ENCODE results near the gene ANKRD2.

Gene ANKRD2

DNA sequence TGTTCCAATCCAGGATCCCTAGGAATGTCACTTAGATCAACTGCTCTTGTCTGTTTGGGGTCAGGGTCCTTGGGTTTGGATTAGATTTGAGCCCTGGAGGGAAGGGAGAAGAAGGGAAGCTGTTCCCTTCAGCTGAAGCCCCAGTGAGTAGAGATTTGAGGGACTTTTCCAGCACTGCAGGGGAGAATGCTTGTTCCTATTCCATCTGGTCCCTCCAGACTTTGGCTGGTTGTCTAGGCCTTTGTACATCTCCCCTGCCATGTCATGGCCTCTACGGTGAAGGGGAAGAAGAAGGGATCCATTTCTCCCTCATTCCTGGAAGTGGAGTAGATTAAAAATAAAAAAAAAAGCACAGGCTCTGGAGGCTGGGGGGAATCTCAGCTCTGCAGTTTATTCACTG is 28.0 kb downstream of the ANKRD2 start:
- no peak for TF ChIP-seq EGR1 (IDR thresholded peaks at IDR 0.05)
- no peak for TF ChIP-seq EP300 (IDR thresholded peaks at IDR 0.05; ENCODE audit: borderline replicate concordance)
- no peak for TF ChIP-seq ZBTB7A (IDR thresholded peaks at IDR 0.05; ENCODE audit: low read depth)
- no peak for TF ChIP-seq YY1 (IDR thresholded peaks at IDR 0.05; ENCODE audit: low read depth)

DNA sequence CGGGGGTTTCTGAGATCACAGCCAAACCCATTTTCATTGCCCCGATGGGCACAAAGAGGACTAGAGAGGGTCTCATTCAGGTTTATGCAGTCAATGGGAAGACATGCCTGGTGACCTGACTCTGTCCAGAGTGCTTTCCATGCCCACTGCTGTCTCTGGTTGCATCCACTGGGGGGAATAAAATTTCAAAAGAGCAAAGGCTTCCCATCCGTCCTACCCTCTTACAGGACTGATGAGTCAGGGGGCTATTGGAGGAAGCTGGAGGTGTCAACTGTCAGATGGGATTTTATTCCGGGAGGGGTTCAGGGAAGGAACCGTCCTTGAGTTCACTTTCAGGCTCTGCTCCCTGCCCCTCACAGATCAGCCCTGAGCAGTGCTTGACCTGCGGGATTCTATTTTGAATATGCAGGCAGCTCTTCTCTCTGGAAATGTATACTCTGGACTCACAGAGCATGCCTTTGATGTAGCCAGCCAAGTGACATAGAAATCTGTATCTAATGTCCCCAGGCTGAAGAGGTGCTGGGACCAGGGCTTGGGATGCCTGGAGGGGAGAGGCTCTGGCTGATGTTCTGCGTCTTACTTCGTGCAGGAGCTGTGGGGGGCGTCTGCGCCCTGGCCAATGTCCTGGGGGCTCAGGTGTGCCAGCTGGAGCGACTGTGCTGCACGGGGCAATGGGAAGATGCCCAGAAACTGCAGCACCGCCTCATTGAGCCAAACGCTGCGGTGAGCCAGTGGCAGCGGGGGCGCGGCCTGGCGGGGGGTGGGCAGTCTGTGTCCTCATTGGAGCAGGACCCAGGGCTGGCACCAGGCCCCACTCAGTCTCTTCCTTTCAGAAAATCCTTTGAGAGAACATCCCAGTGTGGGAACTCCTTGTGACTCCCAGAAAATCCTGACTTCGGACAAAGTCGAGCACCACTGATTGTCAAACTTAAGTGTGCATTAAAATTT is 29.0 kb downstream of the ANKRD2 start:
- TF ChIP-seq, protein P1, sequence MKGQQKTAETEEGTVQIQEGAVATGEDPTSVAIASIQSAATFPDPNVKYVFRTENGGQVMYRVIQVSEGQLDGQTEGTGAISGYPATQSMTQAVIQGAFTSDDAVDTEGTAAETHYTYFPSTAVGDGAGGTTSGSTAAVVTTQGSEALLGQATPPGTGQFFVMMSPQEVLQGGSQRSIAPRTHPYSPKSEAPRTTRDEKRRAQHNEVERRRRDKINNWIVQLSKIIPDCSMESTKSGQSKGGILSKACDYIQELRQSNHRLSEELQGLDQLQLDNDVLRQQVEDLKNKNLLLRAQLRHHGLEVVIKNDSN (IDR thresholded peaks at IDR 0.05): no peak
- TF ChIP-seq MAX (IDR thresholded peaks at IDR 0.05) (no peak), EGR1 (IDR thresholded peaks at IDR 0.05) (no peak), RAD21 (IDR thresholded peaks at IDR 0.05; ENCODE audit: low read depth) (no peak), CREB1 (IDR thresholded peaks at IDR 0.05; ENCODE audit: low read depth) (no peak), YY1 (IDR thresholded peaks at IDR 0.05; ENCODE audit: low read depth) (no peak), NFIC (IDR thresholded peaks at IDR 0.05) (no peak), ZBTB7A (IDR thresholded peaks at IDR 0.05; ENCODE audit: low read depth) (no peak)

DNA sequence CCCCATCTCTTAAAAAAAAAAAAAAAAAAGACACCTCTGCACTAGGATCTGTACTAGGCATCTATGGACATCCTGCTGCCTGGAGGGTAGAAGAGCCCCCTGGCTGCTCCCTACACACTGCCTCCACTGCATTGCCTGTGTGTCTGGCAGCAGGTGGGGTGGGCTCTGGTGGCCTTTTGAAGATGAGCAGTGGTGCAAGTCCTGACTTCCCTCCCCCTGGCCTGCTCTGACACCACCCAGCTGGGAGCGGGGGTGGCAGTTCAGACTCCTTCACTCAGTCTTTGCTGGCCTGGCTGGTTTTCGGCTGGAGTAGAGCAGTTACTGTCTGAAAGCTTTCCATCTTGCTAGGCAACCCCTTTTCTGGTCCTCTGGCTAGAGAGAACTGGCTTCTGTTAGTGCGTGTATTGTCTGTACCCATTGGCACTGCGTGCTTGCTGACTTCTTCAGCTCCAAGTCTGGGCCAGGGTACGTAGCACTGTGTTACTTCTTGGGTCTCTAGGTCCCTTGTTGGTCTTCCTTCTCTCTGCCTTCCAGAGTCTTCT is 34.6 kb downstream of the ANKRD2 start:
- TF ChIP-seq TCF12 (IDR thresholded peaks at IDR 0.05; ENCODE audit: low read depth) (no peak), ZBTB7A (IDR thresholded peaks at IDR 0.05; ENCODE audit: low read depth) (no peak), FOXM1 (IDR thresholded peaks at IDR 0.05; ENCODE audit: borderline replicate concordance, low read depth) (no peak), RAD21 (IDR thresholded peaks at IDR 0.05; ENCODE audit: low read depth) (no peak), TEAD4 (IDR thresholded peaks at IDR 0.05) (no peak), CREB1 (IDR thresholded peaks at IDR 0.05; ENCODE audit: low read depth) (no peak), CEBPB (IDR thresholded peaks at IDR 0.05) (no peak), EGR1 (IDR thresholded peaks at IDR 0.05) (no peak), TAF1 (IDR thresholded peaks at IDR 0.05; ENCODE audit: low read depth) (no peak), YY1 (IDR thresholded peaks at IDR 0.05; ENCODE audit: low read depth) (no peak), MAX (IDR thresholded peaks at IDR 0.05) (no peak), EP300 (IDR thresholded peaks at IDR 0.05; ENCODE audit: borderline replicate concordance) (no peak), NFIC (IDR thresholded peaks at IDR 0.05) (no peak)
- TF ChIP-seq, protein P2, sequence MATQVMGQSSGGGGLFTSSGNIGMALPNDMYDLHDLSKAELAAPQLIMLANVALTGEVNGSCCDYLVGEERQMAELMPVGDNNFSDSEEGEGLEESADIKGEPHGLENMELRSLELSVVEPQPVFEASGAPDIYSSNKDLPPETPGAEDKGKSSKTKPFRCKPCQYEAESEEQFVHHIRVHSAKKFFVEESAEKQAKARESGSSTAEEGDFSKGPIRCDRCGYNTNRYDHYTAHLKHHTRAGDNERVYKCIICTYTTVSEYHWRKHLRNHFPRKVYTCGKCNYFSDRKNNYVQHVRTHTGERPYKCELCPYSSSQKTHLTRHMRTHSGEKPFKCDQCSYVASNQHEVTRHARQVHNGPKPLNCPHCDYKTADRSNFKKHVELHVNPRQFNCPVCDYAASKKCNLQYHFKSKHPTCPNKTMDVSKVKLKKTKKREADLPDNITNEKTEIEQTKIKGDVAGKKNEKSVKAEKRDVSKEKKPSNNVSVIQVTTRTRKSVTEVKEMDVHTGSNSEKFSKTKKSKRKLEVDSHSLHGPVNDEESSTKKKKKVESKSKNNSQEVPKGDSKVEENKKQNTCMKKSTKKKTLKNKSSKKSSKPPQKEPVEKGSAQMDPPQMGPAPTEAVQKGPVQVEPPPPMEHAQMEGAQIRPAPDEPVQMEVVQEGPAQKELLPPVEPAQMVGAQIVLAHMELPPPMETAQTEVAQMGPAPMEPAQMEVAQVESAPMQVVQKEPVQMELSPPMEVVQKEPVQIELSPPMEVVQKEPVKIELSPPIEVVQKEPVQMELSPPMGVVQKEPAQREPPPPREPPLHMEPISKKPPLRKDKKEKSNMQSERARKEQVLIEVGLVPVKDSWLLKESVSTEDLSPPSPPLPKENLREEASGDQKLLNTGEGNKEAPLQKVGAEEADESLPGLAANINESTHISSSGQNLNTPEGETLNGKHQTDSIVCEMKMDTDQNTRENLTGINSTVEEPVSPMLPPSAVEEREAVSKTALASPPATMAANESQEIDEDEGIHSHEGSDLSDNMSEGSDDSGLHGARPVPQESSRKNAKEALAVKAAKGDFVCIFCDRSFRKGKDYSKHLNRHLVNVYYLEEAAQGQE (IDR thresholded peaks at IDR 0.05; ENCODE audit: low read depth): no peak
- TF ChIP-seq, protein P1 (IDR thresholded peaks at IDR 0.05): no peak

DNA sequence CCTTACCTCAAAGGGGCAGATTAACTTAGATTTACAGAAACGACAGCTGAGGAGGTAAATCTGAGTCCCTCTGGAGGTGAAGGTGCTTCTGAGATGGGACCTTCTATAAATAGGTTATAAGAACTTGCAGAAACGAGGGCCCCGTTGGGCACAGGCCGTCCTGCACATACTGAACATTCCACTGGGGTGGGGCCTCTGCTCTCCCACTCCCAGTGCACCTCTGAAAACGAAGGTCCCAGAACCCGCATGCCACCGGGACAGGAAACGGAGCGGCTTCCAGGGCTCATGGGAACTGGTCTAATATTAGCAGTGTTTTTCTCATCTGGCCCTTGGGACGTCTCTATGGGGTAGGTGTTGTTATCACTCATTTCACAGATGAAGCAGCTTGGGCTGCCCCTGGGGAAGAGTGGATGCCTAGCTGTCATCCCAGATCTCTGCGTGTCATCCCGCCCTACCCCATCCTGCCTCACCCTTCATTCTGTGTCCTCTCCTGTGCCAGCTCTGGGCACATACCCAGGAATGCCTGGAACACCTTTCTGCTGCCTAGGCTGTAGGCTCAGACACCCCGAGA is 36.5 kb downstream of the ANKRD2 start:
- TF ChIP-seq CEBPB (IDR thresholded peaks at IDR 0.05): no peak
- TF ChIP-seq EGR1 (IDR thresholded peaks at IDR 0.05): no peak
- TF ChIP-seq MAX (IDR thresholded peaks at IDR 0.05): no peak
- TF ChIP-seq ZBTB7A (IDR thresholded peaks at IDR 0.05; ENCODE audit: low read depth): no peak
- TF ChIP-seq RAD21 (IDR thresholded peaks at IDR 0.05; ENCODE audit: low read depth): no peak
- no peak for TF ChIP-seq NFIC (IDR thresholded peaks at IDR 0.05)
- TF ChIP-seq CREB1 (IDR thresholded peaks at IDR 0.05; ENCODE audit: low read depth): no peak
- TF ChIP-seq, protein P2 (IDR thresholded peaks at IDR 0.05; ENCODE audit: low read depth): no peak
- TF ChIP-seq, protein P1 (IDR thresholded peaks at IDR 0.05): no peak
- no peak for TF ChIP-seq TEAD4 (IDR thresholded peaks at IDR 0.05)
- no peak for TF ChIP-seq EP300 (IDR thresholded peaks at IDR 0.05; ENCODE audit: borderline replicate concordance)
- TF ChIP-seq FOXM1 (IDR thresholded peaks at IDR 0.05; ENCODE audit: borderline replicate concordance, low read depth): no peak
- TF ChIP-seq TCF12 (IDR thresholded peaks at IDR 0.05; ENCODE audit: low read depth): no peak
- TF ChIP-seq TAF1 (IDR thresholded peaks at IDR 0.05; ENCODE audit: low read depth): no peak
- TF ChIP-seq YY1 (IDR thresholded peaks at IDR 0.05; ENCODE audit: low read depth): no peak

Measured in Ishikawa (cell line).